MM.1S (cell line): ENCODE results near the gene METTL2B.

Experiments
- CTCF ChIP-seq: fragments of 300-600 bp; sonication (generic); IDR thresholded peaks from 2 replicates; pipeline ENCODE4 v1.5.1; 2016; ENCODE audit warnings: antibody characterized with exemption, low read length, mixed read lengths
- EZH2 ChIP-seq: fragments of 300-600 bp; sonication (generic); optimal IDR thresholded peaks from 2 replicates; pipeline ENCODE3; 2017; ENCODE audit warnings: low read depth, mild to moderate bottlenecking, antibody characterized with exemption, low read length, mixed read lengths
- EZH2phosphoT487 ChIP-seq: fragments of 300-600 bp; sonication (generic); IDR thresholded peaks from 2 replicates; pipeline ENCODE4 v1.6.1; 2018; ENCODE audit warnings: antibody characterized with exemption, low read length

- TF ChIP-seq CTCF (no peak), EZH2 (no peak), EZH2phosphoT487 (no peak)
Measured at GRCh38 chr7:128435327-128435686, 41.2 kb upstream of the METTL2B start.
